Activated naive CD4-positive, alpha-beta T cell treated with anti-CD3 and anti-CD28 coated beads, Interleukin-2, amount 50 U/mL, for 24 hours (primary cell): ENCODE results near the gene DOK5.

Source experiments
- H3K27ac Mint-ChIP-seq: one replicate; pipeline ENCODE4 v1.8.0; 2021; ENCODE audit warnings: mild to moderate bottlenecking, mixed read lengths
- H3K27me3 Mint-ChIP-seq: one replicate; pipeline ENCODE4 v1.8.0; 2021; ENCODE audit warnings: mixed read lengths
- H3K36me3 Mint-ChIP-seq: one replicate; pipeline ENCODE4 v1.8.0; 2021; ENCODE audit warnings: mixed read lengths
- H3K4me1 Mint-ChIP-seq: one replicate; pipeline ENCODE4 v1.8.0; 2021; ENCODE audit warnings: mixed read lengths
- H3K4me3 Mint-ChIP-seq: one replicate; pipeline ENCODE4 v1.8.0; 2021; ENCODE audit warnings: mild to moderate bottlenecking, mixed read lengths
- H3K9me3 Mint-ChIP-seq: one replicate; pipeline ENCODE4 v1.8.0; 2021; ENCODE audit warnings: mixed read lengths

Gene DOK5

GRCh38 chr20:54481442-54481841, 6.0 kb downstream of the DOK5 start:
- H3K9me3 Mint-ChIP-seq: peaks cover 5% of the 10 kb centered on the region
- H3K4me1 Mint-ChIP-seq: no peaks in the 10 kb centered on the region
- H3K27ac Mint-ChIP-seq: no peak overlapping the region

GRCh38 chr20:54485631-54486030, 10.2 kb downstream of the DOK5 start:
- H3K36me3 Mint-ChIP-seq: no peaks in the 10 kb centered on the region
- H3K9me3 Mint-ChIP-seq: peaks cover 5% of the 10 kb centered on the region
- H3K4me1 Mint-ChIP-seq: no peaks in the 10 kb centered on the region
- peaks cover 22% of the 10 kb centered on the region for H3K27me3 Mint-ChIP-seq
- H3K27ac Mint-ChIP-seq: no peak overlapping the region
- H3K4me3 Mint-ChIP-seq: no peak overlapping the region

More at GRCh38 chr20:54481442-54481841, 6.0 kb downstream of the DOK5 start:
- Mint-ChIP-seq H3K4me3 (no peak overlapping the region), H3K36me3 (no peaks in the 10 kb centered on the region), H3K27me3 (peaks cover 37% of the 10 kb centered on the region)

DNA sequence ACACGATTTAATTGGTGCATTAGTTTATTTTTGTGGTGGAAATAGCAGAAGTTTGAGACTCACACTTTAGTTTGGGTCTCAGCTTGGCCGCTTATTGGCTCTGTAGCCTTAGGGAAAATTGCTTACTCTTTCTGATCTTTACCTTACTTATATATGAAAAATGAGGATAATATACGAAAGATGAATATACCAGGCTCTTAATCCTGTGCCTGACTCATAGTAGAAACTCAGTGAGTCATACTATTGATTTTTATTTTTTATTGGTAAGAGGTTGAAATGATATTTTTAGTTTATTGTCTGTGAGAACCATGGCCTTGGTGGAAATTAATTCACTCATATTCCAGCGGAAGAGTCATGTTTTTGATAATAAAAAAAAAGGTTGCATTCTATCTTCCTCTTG, 11.2 kb downstream of the DOK5 start:
- H3K4me3 Mint-ChIP-seq: no peak overlapping the region
- no peaks in the 10 kb centered on the region for H3K36me3 Mint-ChIP-seq
- H3K9me3 Mint-ChIP-seq: peaks cover 6% of the 10 kb centered on the region
- H3K4me1 Mint-ChIP-seq: no peaks in the 10 kb centered on the region
- H3K27me3 Mint-ChIP-seq: peaks cover 19% of the 10 kb centered on the region
- no peak overlapping the region for H3K27ac Mint-ChIP-seq

- Mint-ChIP-seq H3K27me3 (peaks cover 18% of the 10 kb centered on the region), H3K36me3 (no peaks in the 10 kb centered on the region), H3K27ac (no peak overlapping the region), H3K9me3 (peaks cover 6% of the 10 kb centered on the region), H3K4me3 (no peak overlapping the region), H3K4me1 (no peaks in the 10 kb centered on the region)
These were observed 13.0 kb downstream of the DOK5 start for GRCh38 chr20:54488442-54488841.

- Mint-ChIP-seq H3K4me3 (no peak overlapping the region), H3K4me1 (no peaks in the 10 kb centered on the region), H3K27me3 (peaks cover 16% of the 10 kb centered on the region), H3K36me3 (no peaks in the 10 kb centered on the region), H3K27ac (no peak overlapping the region), H3K9me3 (peaks cover 6% of the 10 kb centered on the region)
These were observed 16.1 kb downstream of the DOK5 start for GRCh38 chr20:54491506-54491905.

DNA sequence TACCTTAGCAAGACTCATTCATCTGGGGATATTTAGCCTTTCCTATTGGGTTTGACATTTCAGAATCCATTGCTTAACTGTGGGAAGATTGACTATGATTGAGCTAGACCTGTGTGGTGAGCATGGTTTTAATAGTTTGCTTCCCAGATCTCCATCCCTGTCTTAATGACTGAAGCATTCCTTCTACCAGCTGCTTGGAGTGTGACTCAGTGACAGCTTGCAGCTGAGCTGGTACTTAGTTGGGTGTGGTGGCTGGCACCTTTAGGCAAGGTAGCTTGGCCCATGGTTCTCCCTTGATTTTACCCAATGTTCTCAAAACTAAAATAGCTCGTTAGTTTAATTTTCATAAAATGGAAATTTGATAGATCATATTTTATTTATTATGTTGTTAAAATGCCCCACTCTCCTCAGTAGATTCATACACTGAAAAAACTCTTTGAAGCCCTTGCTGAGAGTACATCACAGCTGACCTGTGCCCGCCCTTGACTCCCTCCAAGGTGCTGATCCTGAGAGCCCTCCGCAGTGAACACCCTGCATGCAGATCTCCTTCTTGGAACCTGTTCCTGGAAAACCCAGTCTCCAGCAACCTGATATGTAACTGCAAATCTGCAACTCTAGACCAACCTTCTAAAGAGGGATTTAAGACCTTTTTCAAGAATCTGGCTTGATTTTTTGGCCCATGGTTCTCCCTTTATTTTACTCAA, 19.1 kb downstream of the DOK5 start:
- peaks cover 6% of the 10 kb centered on the region for H3K27me3 Mint-ChIP-seq
- no peak overlapping the region for H3K4me3 Mint-ChIP-seq
- H3K27ac Mint-ChIP-seq: no peak overlapping the region
- no peaks in the 10 kb centered on the region for H3K4me1 Mint-ChIP-seq
- H3K9me3 Mint-ChIP-seq: peaks cover 6% of the 10 kb centered on the region
- H3K36me3 Mint-ChIP-seq: no peaks in the 10 kb centered on the region

DNA sequence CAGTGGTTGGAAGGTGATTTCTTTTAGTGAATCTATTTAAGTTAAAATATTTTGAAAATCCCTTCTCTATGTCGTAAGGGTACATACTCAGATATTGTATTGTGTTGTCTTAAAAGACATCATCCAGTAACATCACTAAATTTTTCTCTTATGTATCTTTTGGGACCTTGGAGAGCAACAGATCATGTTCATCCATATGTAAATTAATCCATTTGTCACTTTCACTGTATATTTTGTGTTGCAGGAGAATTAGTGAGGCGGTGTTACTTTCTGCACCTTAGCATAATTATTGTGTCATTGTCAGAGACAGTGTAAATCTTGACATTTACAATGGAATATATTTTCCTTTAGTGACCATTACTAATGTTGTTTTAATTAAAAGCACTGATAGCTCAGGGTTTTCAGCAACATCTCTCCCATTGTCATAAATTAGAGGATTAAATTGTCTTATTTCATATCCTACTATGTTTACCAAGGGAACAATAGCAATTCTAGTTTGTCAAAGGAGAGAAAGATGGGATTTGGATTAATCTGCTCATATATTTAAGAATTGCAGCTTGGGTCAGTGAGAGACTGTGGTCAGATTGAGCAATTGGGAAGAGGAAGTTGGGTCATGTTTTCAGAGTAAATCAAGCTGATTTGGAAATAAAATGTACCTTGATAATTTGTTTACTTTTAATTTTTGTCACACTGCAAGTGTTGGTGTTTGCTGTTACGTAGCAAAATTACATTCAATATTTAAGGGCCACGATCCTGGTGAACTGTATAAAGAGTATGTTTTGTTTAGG, 22.7 kb downstream of the DOK5 start:
- Mint-ChIP-seq H3K9me3 (no peaks in the 10 kb centered on the region), H3K4me1 (no peaks in the 10 kb centered on the region), H3K4me3 (no peak overlapping the region), H3K27me3 (peaks cover 2% of the 10 kb centered on the region), H3K27ac (no peak overlapping the region), H3K36me3 (no peaks in the 10 kb centered on the region)

DNA sequence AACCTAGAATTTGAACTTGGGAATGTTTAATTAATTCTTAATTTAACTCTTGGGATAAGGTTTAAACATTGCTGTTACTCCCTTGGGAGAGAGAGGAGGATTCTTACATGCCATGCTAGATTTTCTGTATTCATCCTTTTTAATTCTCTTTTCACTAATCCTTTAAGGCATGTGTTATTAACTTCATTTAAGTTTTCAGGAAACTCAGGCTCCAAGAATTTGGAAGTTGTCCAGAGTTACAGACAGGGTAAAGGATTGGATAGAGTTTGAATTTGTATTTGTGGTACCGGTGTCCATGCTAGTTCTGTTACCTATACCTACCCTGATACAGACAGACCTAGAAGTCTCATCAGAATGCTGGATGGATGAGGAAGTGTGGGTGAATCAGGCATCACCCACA, 23.7 kb downstream of the DOK5 start:
- Mint-ChIP-seq H3K27me3 (peaks cover 1% of the 10 kb centered on the region), H3K4me3 (no peak overlapping the region), H3K27ac (no peak overlapping the region), H3K4me1 (no peaks in the 10 kb centered on the region), H3K36me3 (no peaks in the 10 kb centered on the region), H3K9me3 (no peaks in the 10 kb centered on the region)

DNA sequence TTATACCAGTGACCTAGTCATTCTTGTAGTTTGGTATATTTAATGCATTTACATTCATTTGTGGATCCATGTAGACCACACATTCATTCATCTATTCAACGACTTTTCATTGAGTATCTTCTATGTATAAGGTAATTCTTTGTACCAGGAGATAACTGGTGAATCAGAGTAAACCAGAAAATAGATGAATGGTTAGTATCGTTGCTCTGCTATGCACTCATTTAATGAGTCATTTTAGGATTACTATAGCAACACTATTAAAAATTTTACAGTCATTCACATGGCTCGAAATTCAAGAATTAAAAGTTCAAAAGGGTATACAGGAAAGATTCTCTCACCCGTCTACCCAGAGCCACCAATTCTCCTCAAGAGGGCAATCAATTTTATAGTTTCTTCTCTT, 26.8 kb downstream of the DOK5 start:
- Mint-ChIP-seq H3K4me1 (no peaks in the 10 kb centered on the region), H3K4me3 (no peak overlapping the region), H3K27me3 (peaks cover 4% of the 10 kb centered on the region), H3K9me3 (no peaks in the 10 kb centered on the region), H3K36me3 (no peaks in the 10 kb centered on the region), H3K27ac (no peak overlapping the region)

DNA sequence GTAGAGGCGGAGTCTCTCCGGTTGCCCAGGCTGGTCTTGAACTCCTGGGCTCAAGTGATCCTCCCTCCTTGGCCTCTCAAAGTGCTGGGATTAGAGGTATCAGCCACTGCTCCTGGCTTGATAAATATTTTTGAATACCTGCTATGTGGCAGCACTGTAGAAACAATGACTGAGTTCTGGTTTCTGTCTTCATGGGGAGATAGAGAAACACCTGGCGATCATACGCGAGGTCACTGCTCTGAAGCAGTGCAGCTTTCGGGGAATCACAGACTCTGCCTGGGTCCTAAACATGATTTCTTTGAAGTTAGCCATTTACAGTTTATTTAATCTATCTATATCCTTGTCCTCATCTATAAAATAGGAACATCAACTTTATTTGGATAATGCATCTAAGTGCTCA, 31.2 kb downstream of the DOK5 start:
- Mint-ChIP-seq H3K4me3 (no peak overlapping the region), H3K36me3 (no peaks in the 10 kb centered on the region), H3K27ac (no peak overlapping the region), H3K9me3 (peaks cover 4% of the 10 kb centered on the region), H3K4me1 (no peaks in the 10 kb centered on the region), H3K27me3 (peaks cover 8% of the 10 kb centered on the region)

DNA sequence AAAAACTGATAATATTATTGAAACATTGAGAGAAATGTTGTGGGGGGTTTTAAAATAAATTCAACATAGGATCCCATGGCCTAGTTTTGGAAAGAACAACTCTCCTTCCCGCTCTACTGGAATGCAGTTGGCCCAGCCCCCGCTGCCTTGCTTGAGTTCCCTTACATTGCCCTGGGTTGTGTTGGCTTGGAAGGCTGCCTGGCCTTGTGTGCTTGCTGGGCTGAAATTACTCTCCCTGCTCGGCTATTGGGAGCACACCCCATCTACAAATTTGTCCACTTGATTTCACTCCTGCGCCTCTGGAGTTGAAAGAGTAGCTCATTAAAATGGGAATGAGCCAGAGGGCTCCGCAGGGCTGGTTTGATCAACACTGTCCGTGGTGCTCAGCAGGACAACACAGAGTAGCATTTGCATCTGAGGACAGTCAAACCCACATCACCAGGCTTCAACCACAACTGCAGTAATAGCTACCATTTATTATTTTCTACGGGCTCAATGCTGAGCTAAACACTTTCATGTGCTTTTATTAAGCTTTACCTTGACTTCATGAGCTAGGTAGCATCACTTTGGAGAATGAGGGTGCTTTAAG, 35.2 kb downstream of the DOK5 start:
- H3K4me3 Mint-ChIP-seq: no peak overlapping the region
- no peak overlapping the region for H3K27ac Mint-ChIP-seq
- no peaks in the 10 kb centered on the region for H3K4me1 Mint-ChIP-seq
- peaks cover 7% of the 10 kb centered on the region for H3K27me3 Mint-ChIP-seq
- peaks cover 4% of the 10 kb centered on the region for H3K9me3 Mint-ChIP-seq
- H3K36me3 Mint-ChIP-seq: no peaks in the 10 kb centered on the region

GRCh38 chr20:54512694-54513093, 37.3 kb downstream of the DOK5 start:
- Mint-ChIP-seq H3K27ac (no peak overlapping the region), H3K27me3 (peaks cover 3% of the 10 kb centered on the region), H3K9me3 (peaks cover 4% of the 10 kb centered on the region), H3K36me3 (no peaks in the 10 kb centered on the region), H3K4me3 (no peak overlapping the region), H3K4me1 (no peaks in the 10 kb centered on the region)

DNA sequence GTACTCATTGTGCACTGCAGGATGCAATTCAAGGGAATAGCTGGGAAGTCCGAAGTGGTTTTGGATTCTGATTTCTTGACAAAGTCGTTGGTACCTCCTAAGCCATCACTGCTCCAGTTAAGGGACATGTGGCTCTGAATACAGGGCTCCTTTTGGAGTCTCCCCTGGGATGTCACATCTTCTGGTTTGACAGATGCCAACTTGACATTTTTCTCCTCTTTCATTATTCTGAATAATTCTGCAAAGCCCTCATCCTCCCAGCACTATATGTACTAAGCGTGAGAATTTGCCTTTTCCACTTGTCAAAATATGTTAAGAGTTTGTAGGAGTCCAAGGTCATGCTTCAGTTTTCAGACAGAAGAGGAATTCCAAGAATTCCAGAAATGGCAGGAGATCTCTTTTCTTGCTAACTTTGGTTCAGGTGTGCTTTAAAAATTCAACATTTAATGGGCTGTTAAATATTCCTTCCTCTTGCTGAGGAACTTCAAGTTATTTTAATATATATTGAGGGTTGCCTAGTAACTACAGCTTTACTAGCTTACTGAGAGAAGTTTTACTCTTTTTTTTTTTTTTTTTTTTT, 38.7 kb downstream of the DOK5 start:
- H3K9me3 Mint-ChIP-seq: peaks cover 4% of the 10 kb centered on the region
- peaks cover 2% of the 10 kb centered on the region for H3K27me3 Mint-ChIP-seq
- no peaks in the 10 kb centered on the region for H3K4me1 Mint-ChIP-seq
- no peak overlapping the region for H3K4me3 Mint-ChIP-seq
- H3K27ac Mint-ChIP-seq: no peak overlapping the region
- no peaks in the 10 kb centered on the region for H3K36me3 Mint-ChIP-seq

- no peaks in the 10 kb centered on the region for H3K36me3 Mint-ChIP-seq
These were observed 40.6 kb downstream of the DOK5 start for GRCh38 chr20:54515793-54516628.

GRCh38 chr20:54517241-54517975, 42.0 kb downstream of the DOK5 start:
- Mint-ChIP-seq H3K4me1 (no peaks in the 10 kb centered on the region), H3K27me3 (peaks cover 6% of the 10 kb centered on the region), H3K4me3 (no peak overlapping the region), H3K9me3 (no peaks in the 10 kb centered on the region), H3K27ac (no peak overlapping the region), H3K36me3 (no peaks in the 10 kb centered on the region)

More at GRCh38 chr20:54515793-54516628, 40.6 kb downstream of the DOK5 start:
- Mint-ChIP-seq H3K27me3 (peaks cover 4% of the 10 kb centered on the region), H3K4me1 (no peaks in the 10 kb centered on the region), H3K4me3 (no peak overlapping the region), H3K9me3 (peaks cover 3% of the 10 kb centered on the region), H3K27ac (no peak overlapping the region)
